HL-60 (cell line): ENCODE results near the gene DCAF17.

Source experiments
- GABPA ChIP-seq: IDR thresholded peaks from 2 replicates; pipeline ENCODE4 v1.6.1; 2012; ENCODE audit warnings: low read depth
- POLR2AphosphoS5 ChIP-seq: IDR thresholded peaks from 2 replicates; pipeline ENCODE4 v1.6.1; 2012; ENCODE audit warnings: low read depth
- TF ChIP-seq, protein P1 (sequence below): IDR thresholded peaks from one replicate; pipeline ENCODE4 v1.5.1; 2011; ENCODE audit warnings: low read length, control low read depth, inconsistent platforms; ENCODE audit not compliant: insufficient read depth

DNA sequence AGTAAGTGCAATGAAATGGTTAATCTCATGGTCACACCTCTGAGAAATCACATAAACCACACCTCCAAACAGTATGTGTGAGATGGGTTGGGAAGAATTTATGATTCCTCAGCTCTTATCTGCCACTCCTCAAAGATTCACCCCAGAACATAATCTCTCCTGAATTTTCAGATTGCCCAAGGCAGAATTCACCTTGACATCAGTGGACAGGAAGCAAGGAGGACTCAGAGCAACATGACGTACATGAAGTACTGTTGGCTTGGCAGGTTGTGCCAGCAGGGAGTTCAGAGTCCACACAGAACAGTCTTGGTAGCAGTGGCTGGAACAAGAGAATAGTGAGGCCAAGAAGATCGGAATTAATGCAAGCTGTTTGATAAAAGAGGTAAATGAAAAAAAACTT is 56.6 kb downstream of the DCAF17 start:
- TF ChIP-seq, protein P1, sequence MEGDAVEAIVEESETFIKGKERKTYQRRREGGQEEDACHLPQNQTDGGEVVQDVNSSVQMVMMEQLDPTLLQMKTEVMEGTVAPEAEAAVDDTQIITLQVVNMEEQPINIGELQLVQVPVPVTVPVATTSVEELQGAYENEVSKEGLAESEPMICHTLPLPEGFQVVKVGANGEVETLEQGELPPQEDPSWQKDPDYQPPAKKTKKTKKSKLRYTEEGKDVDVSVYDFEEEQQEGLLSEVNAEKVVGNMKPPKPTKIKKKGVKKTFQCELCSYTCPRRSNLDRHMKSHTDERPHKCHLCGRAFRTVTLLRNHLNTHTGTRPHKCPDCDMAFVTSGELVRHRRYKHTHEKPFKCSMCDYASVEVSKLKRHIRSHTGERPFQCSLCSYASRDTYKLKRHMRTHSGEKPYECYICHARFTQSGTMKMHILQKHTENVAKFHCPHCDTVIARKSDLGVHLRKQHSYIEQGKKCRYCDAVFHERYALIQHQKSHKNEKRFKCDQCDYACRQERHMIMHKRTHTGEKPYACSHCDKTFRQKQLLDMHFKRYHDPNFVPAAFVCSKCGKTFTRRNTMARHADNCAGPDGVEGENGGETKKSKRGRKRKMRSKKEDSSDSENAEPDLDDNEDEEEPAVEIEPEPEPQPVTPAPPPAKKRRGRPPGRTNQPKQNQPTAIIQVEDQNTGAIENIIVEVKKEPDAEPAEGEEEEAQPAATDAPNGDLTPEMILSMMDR: no peak
- no peak for TF ChIP-seq GABPA
- no peak for TF ChIP-seq POLR2AphosphoS5
